NCI-H128 (cell line): ENCODE data around the gene CPA3.

ENCODE experiments used
- DNase-seq: peaks from one replicate; lab custom pipeline; 2025; ENCODE audit not compliant: unreplicated experiment; lab: John Stamatoyannopoulos, UW

The CPA3 gene

GRCh38 chr3:148914936-148915690 lies 50.0 kb downstream of the CPA3 start:
- DNase-seq: no peak

GRCh38 chr3:148916132-148916531 lies 51.0 kb downstream of the CPA3 start:
- no peak for DNase-seq

- no peak for DNase-seq
Observed at GRCh38 chr3:148922467-148922866, 57.4 kb downstream of the CPA3 start.

GRCh38 chr3:148923592-148923991 lies 58.5 kb downstream of the CPA3 start:
- DNase-seq: no peak

- DNase-seq: no peak
Observed at GRCh38 chr3:148924562-148924961, 59.5 kb downstream of the CPA3 start.

GRCh38 chr3:148925845-148926244 lies 60.7 kb downstream of the CPA3 start:
- DNase-seq: no peak

- DNase-seq: no peak
Observed at GRCh38 chr3:148930752-148931151, 65.7 kb downstream of the CPA3 start.

- DNase-seq: no peak
Observed at GRCh38 chr3:148931574-148931973, 66.5 kb downstream of the CPA3 start.

- no peak for DNase-seq
Observed at GRCh38 chr3:148932972-148933371, 67.9 kb downstream of the CPA3 start.

GRCh38 chr3:148937467-148938255 lies 72.6 kb downstream of the CPA3 start:
- DNase-seq: no peak

GRCh38 chr3:148938306-148938705 lies 73.2 kb downstream of the CPA3 start:
- DNase-seq: no peak

- no peak for DNase-seq
Observed at GRCh38 chr3:148938936-148939335, 73.8 kb downstream of the CPA3 start.

- DNase-seq: no peak
Observed at GRCh38 chr3:148940983-148941382, 75.9 kb downstream of the CPA3 start.

GRCh38 chr3:148943506-148944205 lies 78.6 kb downstream of the CPA3 start:
- DNase-seq: peak; percentile 61

- no peak for DNase-seq
Observed at GRCh38 chr3:148945116-148945515, 80.0 kb downstream of the CPA3 start.
